UCSD-AML1 (cell line): ENCODE results near the gene PLCB1.

Experiments
- DNase-seq: peaks from one replicate; lab custom pipeline; 2025; ENCODE audit not compliant: unreplicated experiment; lab: John Stamatoyannopoulos, UW

PLCB1 gene

GRCh38 chr20:8903655-8904605 lies 771.9 kb downstream of the PLCB1 start:
- no peak for DNase-seq

GRCh38 chr20:8909596-8909995 lies 777.5 kb downstream of the PLCB1 start:
- DNase-seq = no peak

- no peak for DNase-seq
Measured at GRCh38 chr20:8912096-8912495, 780.0 kb downstream of the PLCB1 start.

GRCh38 chr20:8912731-8913130 lies 780.7 kb downstream of the PLCB1 start:
- no peak for DNase-seq

- no peak for DNase-seq
Measured at GRCh38 chr20:8913456-8913855, 781.4 kb downstream of the PLCB1 start.

GRCh38 chr20:8914421-8914820 lies 782.4 kb downstream of the PLCB1 start:
- DNase-seq = no peak

GRCh38 chr20:8917084-8917483 lies 785.0 kb downstream of the PLCB1 start:
- no peak for DNase-seq

- no peak for DNase-seq
Measured at GRCh38 chr20:8918145-8918544, 786.1 kb downstream of the PLCB1 start.

- DNase-seq = no peak
Measured at GRCh38 chr20:8924539-8924938, 792.5 kb downstream of the PLCB1 start.

- DNase-seq = no peak
Measured at GRCh38 chr20:8930726-8931125, 798.7 kb downstream of the PLCB1 start.

- DNase-seq = peak; percentile 15
Measured at GRCh38 chr20:8932192-8933165, 800.4 kb downstream of the PLCB1 start.

- no peak for DNase-seq
Measured at GRCh38 chr20:8933381-8933807, 801.3 kb downstream of the PLCB1 start.

GRCh38 chr20:8934362-8934761 lies 802.3 kb downstream of the PLCB1 start:
- DNase-seq = no peak
